ENCODE measurements around the gene ITPK1. TPM values are rescaled to one million over a fixed set of nuclear protein-coding genes. Genes with fewer than 3 reads are reported as not detected.

Gene ITPK1
- total RNA-seq, 2 experiments from 2014 or later, result 78.5 to 83.5 TPM

DNA sequence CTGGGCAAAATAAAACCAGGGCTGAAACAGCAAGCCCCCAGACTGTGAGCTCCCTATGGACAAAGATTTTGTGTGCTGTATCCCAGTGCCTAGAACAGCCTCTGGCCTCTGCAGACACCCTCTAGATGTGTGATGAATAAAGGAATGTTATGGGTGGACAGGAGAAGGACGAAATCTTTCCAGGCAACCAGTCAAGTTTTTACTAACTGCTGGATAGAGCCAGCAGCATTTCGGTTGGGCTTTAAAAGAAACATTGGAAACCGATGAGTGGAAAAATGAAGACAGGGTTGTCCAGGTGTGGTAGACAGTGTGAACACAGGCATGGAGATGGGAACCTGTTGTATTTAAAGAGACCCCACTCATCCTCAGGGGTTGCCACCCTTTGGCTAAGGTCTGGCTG is 188.8 kb downstream of the ITPK1 start:
- POLR2A ChIA-PET, result interaction anchor here (0.6 kb wide), 1 partner anchor 229 kb away, joined by 3 read pairs; no protein-coding TSS in a partner anchor
- Mint-ChIP-seq H3K9me3 (no peaks in the 10 kb centered on the region), H3K36me3 (ENCODE audit: low read depth) (no peaks in the 10 kb centered on the region), H3K4me3 (no peak overlapping the region), H3K27ac (no peak overlapping the region), H3K27me3 (peaks cover 20% of the 10 kb centered on the region), H3K4me1 (ENCODE audit: low read depth) (peaks cover 3% of the 10 kb centered on the region)
- CTCF ChIA-PET, result interaction anchor here (1.2 kb wide), 1 partner anchor 205 kb away, joined by 3 read pairs; no protein-coding TSS in a partner anchor
- DNase-seq, result no peak
- intact Hi-C loops (cut with micrococcal nuclease), result no loop called here
- ATAC-seq, result no peak
- TF ChIP-seq, protein P1, sequence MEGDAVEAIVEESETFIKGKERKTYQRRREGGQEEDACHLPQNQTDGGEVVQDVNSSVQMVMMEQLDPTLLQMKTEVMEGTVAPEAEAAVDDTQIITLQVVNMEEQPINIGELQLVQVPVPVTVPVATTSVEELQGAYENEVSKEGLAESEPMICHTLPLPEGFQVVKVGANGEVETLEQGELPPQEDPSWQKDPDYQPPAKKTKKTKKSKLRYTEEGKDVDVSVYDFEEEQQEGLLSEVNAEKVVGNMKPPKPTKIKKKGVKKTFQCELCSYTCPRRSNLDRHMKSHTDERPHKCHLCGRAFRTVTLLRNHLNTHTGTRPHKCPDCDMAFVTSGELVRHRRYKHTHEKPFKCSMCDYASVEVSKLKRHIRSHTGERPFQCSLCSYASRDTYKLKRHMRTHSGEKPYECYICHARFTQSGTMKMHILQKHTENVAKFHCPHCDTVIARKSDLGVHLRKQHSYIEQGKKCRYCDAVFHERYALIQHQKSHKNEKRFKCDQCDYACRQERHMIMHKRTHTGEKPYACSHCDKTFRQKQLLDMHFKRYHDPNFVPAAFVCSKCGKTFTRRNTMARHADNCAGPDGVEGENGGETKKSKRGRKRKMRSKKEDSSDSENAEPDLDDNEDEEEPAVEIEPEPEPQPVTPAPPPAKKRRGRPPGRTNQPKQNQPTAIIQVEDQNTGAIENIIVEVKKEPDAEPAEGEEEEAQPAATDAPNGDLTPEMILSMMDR (IDR thresholded peaks at IDR 0.05), result no peak

DNA sequence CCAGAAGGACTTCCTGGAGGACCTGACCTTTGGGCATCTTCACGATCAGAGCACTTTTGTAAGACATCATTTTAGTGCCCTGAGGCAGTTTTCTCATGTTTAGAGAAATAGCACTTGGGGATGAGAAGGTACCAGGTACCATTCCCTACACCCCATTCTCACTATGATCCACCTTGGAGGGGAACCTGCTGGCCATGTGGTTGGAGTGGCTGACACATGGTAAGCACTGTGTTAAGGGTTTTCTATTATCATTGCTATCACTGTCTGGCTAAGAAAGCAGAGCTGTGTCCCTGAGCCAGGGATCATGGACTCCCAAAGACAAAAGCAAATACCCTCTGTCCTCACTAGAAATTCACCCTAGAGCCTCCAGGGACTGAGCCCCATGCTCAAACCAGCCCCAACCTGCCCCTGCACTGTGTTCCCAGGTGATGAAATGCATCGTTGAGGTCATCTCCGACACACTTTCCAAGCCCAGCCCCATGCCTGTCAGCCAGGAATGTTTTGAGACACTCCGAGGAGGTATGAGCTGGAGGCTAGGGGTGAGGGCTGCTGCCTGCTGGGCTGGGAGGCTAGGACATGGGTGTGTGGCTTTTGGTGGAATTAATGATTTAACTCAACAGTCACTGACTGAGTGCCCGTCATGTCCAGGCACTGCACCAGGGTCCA is 189.4 kb downstream of the ITPK1 start:
- Mint-ChIP-seq H3K4me1 (ENCODE audit: low read depth) (peaks cover 3% of the 10 kb centered on the region), H3K36me3 (ENCODE audit: low read depth) (no peaks in the 10 kb centered on the region), H3K4me3 (no peak overlapping the region), H3K27ac (no peak overlapping the region), H3K27me3 (peaks cover 24% of the 10 kb centered on the region), H3K9me3 (no peaks in the 10 kb centered on the region)
- CTCF ChIA-PET, result no interaction called here
- TF ChIP-seq, protein P1 (IDR thresholded peaks at IDR 0.05), result no peak
- intact Hi-C loops (cut with micrococcal nuclease), result no loop called here
- DNase-seq (no peak), ATAC-seq (no peak)
- POLR2A ChIA-PET, result interaction anchor here (0.6 kb wide), 2 partner anchors 230 to 290 kb away, joined by 3 to 4 read pairs; no protein-coding TSS in a partner anchor

- peaks cover 3% of the 10 kb centered on the region for H3K4me1 Mint-ChIP-seq (ENCODE audit: low read depth)
- POLR2A ChIA-PET, result interaction anchor here (0.6 kb wide), 1 partner anchor 9 kb away, joined by 3 read pairs; no protein-coding TSS in a partner anchor
- CTCF ChIA-PET, result interaction anchor here (0.7 kb wide), 1 partner anchor 188 kb away, joined by 3 read pairs; no protein-coding TSS in a partner anchor
- H3K9me3 Mint-ChIP-seq, result no peaks in the 10 kb centered on the region
- TF ChIP-seq, protein P1 (IDR thresholded peaks at IDR 0.05), result no peak
- no peak for ATAC-seq
- H3K36me3 Mint-ChIP-seq (ENCODE audit: low read depth), result no peaks in the 10 kb centered on the region
- intact Hi-C loops (cut with micrococcal nuclease), result no loop called here
- no peak overlapping the region for H3K27ac Mint-ChIP-seq
- peaks cover 31% of the 10 kb centered on the region for H3K27me3 Mint-ChIP-seq
- H3K4me3 Mint-ChIP-seq, result no peak overlapping the region
- no peak for DNase-seq
Observed at GRCh38 chr14:92925446-92925845, 190.3 kb downstream of the ITPK1 start.

DNA sequence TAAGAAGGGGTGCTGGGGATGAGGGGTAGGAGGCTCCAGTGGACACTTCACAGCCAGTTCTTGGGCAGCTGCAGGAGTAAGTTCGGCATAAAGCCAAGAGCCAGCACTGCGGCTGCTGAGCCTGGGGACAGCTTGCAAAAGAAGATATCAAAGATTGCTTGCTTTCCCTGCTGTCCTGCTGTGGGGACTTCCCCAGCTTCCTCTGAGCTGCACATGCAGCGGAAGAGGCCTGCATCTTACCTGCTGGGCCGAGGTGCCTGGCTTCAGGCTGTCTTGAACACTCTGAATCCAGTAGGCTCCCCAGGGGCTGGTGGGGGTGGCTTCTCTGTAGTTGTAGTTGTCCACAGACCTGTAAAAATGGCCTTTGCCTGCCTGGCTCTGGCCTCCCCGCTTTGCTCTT is 191.5 kb downstream of the ITPK1 start:
- H3K27me3 Mint-ChIP-seq, result peaks cover 36% of the 10 kb centered on the region
- no peaks in the 10 kb centered on the region for H3K9me3 Mint-ChIP-seq
- H3K27ac Mint-ChIP-seq, result no peak overlapping the region
- no peak for DNase-seq
- ChIA-PET POLR2A (no interaction called here), CTCF (no interaction called here)
- TF ChIP-seq, protein P1 (IDR thresholded peaks at IDR 0.05), result no peak
- no peak overlapping the region for H3K4me3 Mint-ChIP-seq
- intact Hi-C loops (cut with micrococcal nuclease), result no loop called here
- H3K36me3 Mint-ChIP-seq (ENCODE audit: low read depth), result no peaks in the 10 kb centered on the region
- no peak for ATAC-seq
- H3K4me1 Mint-ChIP-seq (ENCODE audit: low read depth), result peaks cover 3% of the 10 kb centered on the region

- ATAC-seq, result no peak
- no peak overlapping the region for H3K27ac Mint-ChIP-seq
- H3K9me3 Mint-ChIP-seq, result no peaks in the 10 kb centered on the region
- peaks cover 37% of the 10 kb centered on the region for H3K27me3 Mint-ChIP-seq
- ChIA-PET CTCF (no interaction called here), POLR2A (no interaction called here)
- H3K4me1 Mint-ChIP-seq (ENCODE audit: low read depth), result peaks cover 3% of the 10 kb centered on the region
- DNase-seq, result no peak
- TF ChIP-seq, protein P1 (IDR thresholded peaks at IDR 0.05), result no peak
- no peaks in the 10 kb centered on the region for H3K36me3 Mint-ChIP-seq (ENCODE audit: low read depth)
- intact Hi-C loops (cut with micrococcal nuclease), result no loop called here
- H3K4me3 Mint-ChIP-seq, result no peak overlapping the region
Observed at GRCh38 chr14:92923744-92924103, 192.0 kb downstream of the ITPK1 start.
